ENCODE data around the gene TTBK1. TPM values are rescaled to one million over a fixed set of nuclear protein-coding genes. Genes with fewer than 3 reads are reported as not detected.

TTBK1 gene
- polyA plus RNA-seq, 1 of the 3 experiments (the other 2 are of a cell fraction), result 0.94 TPM

DNA sequence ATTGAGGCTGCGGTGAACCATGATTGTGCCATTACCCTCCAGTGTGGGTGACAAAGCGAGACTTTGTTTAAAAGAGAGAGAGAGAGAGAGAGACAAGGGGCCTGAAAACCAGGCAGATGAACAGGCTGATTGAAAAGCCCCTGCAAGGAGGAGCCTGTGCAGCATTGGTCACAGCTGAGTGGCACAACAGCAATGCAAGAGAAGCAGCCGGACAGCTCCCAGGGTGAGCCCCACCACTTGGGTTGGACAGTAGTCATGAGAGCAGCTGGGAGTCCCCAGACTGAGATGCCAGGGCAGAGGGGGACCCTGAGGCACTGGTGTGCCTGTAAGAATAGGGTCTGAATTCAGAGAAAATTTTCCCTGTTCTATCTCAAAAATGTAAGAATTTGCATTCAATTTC is 24.2 kb upstream of the TTBK1 start:
- Histone ChIP-seq H2AFZ (ENCODE audit: low read depth) (no peak overlapping the region), H3K9me3 (no peaks in the 10 kb centered on the region), H3K36me3 (replicated peaks in 1 of 2; ENCODE audit: control insufficient read depth in 1 of 2, insufficient read depth in 2 of 2, low read length in 1 of 2) (peaks cover 10 to 49% of the 10 kb centered on the region in 2 experiments), H3K4me3 (ENCODE audit: low read depth in 2 of 2, low read length in 1 of 2) (no peak overlapping the region), H3K79me2 (ENCODE audit: insufficient read depth) (no peaks in the 10 kb centered on the region), H3K9ac (no peak overlapping the region), H3K27me3 (ENCODE audit: insufficient read depth) (no peaks in the 10 kb centered on the region), H3F3A (replicated peaks; ENCODE audit: insufficient read depth) (peaks cover 2% of the 10 kb centered on the region), H3K9me2 (no peaks in the 10 kb centered on the region), H3K4me1 (ENCODE audit: control insufficient read depth in 1 of 2, insufficient read depth in 2 of 2, low read depth in 1 of 2, low read length in 1 of 2) (peaks cover 0 to 5% of the 10 kb centered on the region in 2 experiments; a peak in 1 of 4 replicates), H3K27ac (ENCODE audit: low read depth in 2 of 2, low read length in 1 of 2) (no peak overlapping the region), H4K20me1 (ENCODE audit: insufficient read depth) (no peaks in the 10 kb centered on the region), H3K4me2 (no peak overlapping the region)
- CTCF ChIA-PET, result interaction anchor here (1.2 to 2.0 kb wide), 2 partner anchors 10 to 11 kb away, joined by 3 to 11 read pairs; partner anchors contain the start of gene DNPH1
- TF ChIP-seq TCF12 (IDR thresholded peaks at IDR 0.05), result no peak
- TF ChIP-seq, protein P1, sequence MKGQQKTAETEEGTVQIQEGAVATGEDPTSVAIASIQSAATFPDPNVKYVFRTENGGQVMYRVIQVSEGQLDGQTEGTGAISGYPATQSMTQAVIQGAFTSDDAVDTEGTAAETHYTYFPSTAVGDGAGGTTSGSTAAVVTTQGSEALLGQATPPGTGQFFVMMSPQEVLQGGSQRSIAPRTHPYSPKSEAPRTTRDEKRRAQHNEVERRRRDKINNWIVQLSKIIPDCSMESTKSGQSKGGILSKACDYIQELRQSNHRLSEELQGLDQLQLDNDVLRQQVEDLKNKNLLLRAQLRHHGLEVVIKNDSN (IDR thresholded peaks at IDR 0.05; ENCODE audit: borderline replicate concordance, low read depth), result no peak
- TF ChIP-seq EP300 (IDR thresholded peaks at IDR 0.05; ENCODE audit: borderline replicate concordance in 1 of 2, low read depth in 1 of 2, low read length in 1 of 2), result no peak
- no peak for TF ChIP-seq SMC3 (IDR thresholded peaks at IDR 0.05; ENCODE audit: low read depth, low read length)
- no peak for TF ChIP-seq TAF1 (IDR thresholded peaks at IDR 0.05; ENCODE audit: borderline replicate concordance, low read depth, low read length)
- TF ChIP-seq RCOR1 (IDR thresholded peaks at IDR 0.05; ENCODE audit: low read length), result no peak
- no peak for TF ChIP-seq CHD2 (IDR thresholded peaks at IDR 0.05; ENCODE audit: low read length, partially characterized antibody)
- no peak for TF ChIP-seq POLR2AphosphoS5 (IDR thresholded peaks at IDR 0.05; ENCODE audit: low read depth, low read length)
- TF ChIP-seq, protein P2, sequence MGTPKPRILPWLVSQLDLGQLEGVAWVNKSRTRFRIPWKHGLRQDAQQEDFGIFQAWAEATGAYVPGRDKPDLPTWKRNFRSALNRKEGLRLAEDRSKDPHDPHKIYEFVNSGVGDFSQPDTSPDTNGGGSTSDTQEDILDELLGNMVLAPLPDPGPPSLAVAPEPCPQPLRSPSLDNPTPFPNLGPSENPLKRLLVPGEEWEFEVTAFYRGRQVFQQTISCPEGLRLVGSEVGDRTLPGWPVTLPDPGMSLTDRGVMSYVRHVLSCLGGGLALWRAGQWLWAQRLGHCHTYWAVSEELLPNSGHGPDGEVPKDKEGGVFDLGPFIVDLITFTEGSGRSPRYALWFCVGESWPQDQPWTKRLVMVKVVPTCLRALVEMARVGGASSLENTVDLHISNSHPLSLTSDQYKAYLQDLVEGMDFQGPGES (IDR thresholded peaks at IDR 0.05; ENCODE audit: low read depth, low read length), result no peak
- no peak for TF ChIP-seq NFIC (IDR thresholded peaks at IDR 0.05; ENCODE audit: borderline replicate concordance)
- no peak for TF ChIP-seq ELF1 (IDR thresholded peaks at IDR 0.05)
- TF ChIP-seq EZH2phosphoT487 (IDR thresholded peaks at IDR 0.05; ENCODE audit: borderline replicate concordance, low read depth), result no peak
- TF ChIP-seq FOXM1 (IDR thresholded peaks at IDR 0.05; ENCODE audit: low read depth), result no peak
- TF ChIP-seq RXRA (IDR thresholded peaks at IDR 0.05; ENCODE audit: borderline replicate concordance, low read depth), result no peak
- TF ChIP-seq FOXJ3 (CRISPR knock-in tag; IDR thresholded peaks at IDR 0.05), result no peak
- TF ChIP-seq, protein P3, sequence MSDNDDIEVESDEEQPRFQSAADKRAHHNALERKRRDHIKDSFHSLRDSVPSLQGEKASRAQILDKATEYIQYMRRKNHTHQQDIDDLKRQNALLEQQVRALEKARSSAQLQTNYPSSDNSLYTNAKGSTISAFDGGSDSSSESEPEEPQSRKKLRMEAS (IDR thresholded peaks at IDR 0.05; ENCODE audit: low read depth), result no peak
- no peak for TF ChIP-seq GABPA (IDR thresholded peaks at IDR 0.05; ENCODE audit: low read depth)
- TF ChIP-seq, protein P4, sequence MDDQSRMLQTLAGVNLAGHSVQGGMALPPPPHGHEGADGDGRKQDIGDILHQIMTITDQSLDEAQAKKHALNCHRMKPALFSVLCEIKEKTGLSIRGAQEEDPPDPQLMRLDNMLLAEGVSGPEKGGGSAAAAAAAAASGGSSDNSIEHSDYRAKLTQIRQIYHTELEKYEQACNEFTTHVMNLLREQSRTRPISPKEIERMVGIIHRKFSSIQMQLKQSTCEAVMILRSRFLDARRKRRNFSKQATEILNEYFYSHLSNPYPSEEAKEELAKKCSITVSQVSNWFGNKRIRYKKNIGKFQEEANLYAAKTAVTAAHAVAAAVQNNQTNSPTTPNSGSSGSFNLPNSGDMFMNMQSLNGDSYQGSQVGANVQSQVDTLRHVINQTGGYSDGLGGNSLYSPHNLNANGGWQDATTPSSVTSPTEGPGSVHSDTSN (IDR thresholded peaks at IDR 0.05), result no peak
- POLR2A ChIA-PET, result interaction anchor here (0.5 kb wide), 1 partner anchor 37 kb away, joined by 3 read pairs; no protein-coding TSS in a partner anchor
- 100% methylated on average over 3 of the region's 3 CpGs for WGBS (ENCODE audit: low lambda C conversion rate)
- DNase-seq, result no peak
